Measurements from ENCODE around the gene RSPRY1.
"Not testable (repeated sequence)": the region's sequence is repeated elsewhere in the genome, so short reads cannot be mapped to it uniquely, and the experiment has no call there.

Gene RSPRY1

GRCh38 chr16:57186872-57187854 lies 1.0 kb downstream of the RSPRY1 start:
- no peak for DNase-seq

GRCh38 chr16:57187902-57188710 lies 2.0 kb downstream of the RSPRY1 start:
- not testable (repeated sequence) for DNase-seq

GRCh38 chr16:57188711-57189002 lies 2.5 kb downstream of the RSPRY1 start:
- DNase-seq: no peak

- DNase-seq: not testable (repeated sequence)
Observed at GRCh38 chr16:57189527-57189926, 3.4 kb downstream of the RSPRY1 start.

- DNase-seq: no peak
Observed at GRCh38 chr16:57190136-57190535, 4.0 kb downstream of the RSPRY1 start.

GRCh38 chr16:57191056-57191571 lies 5.0 kb downstream of the RSPRY1 start:
- DNase-seq: no peak

- DNase-seq: no peak
Observed at GRCh38 chr16:57192146-57192545, 6.0 kb downstream of the RSPRY1 start.

- DNase-seq: no peak
Observed at GRCh38 chr16:57192720-57193486, 6.8 kb downstream of the RSPRY1 start.

GRCh38 chr16:57194512-57194911 lies 8.4 kb downstream of the RSPRY1 start:
- DNase-seq: no peak

GRCh38 chr16:57196286-57196685 lies 10.2 kb downstream of the RSPRY1 start:
- DNase-seq: peak in 1 of 2 donors; percentile 16

- DNase-seq: no peak
Observed at GRCh38 chr16:57196753-57197152, 10.6 kb downstream of the RSPRY1 start.

- DNase-seq: not testable (repeated sequence)
Observed at GRCh38 chr16:57200321-57200720, 14.2 kb downstream of the RSPRY1 start.

- DNase-seq: not testable (repeated sequence)
Observed at GRCh38 chr16:57200926-57201325, 14.8 kb downstream of the RSPRY1 start.

- DNase-seq: no peak
Observed at GRCh38 chr16:57202095-57202886, 16.2 kb downstream of the RSPRY1 start.

GRCh38 chr16:57203451-57203850 lies 17.3 kb downstream of the RSPRY1 start:
- no peak for DNase-seq

- DNase-seq: no peak
Observed at GRCh38 chr16:57204675-57205074, 18.5 kb downstream of the RSPRY1 start.

- no peak for DNase-seq
Observed at GRCh38 chr16:57208926-57209325, 22.8 kb downstream of the RSPRY1 start.

GRCh38 chr16:57209780-57210179 lies 23.7 kb downstream of the RSPRY1 start:
- DNase-seq: no peak

GRCh38 chr16:57213462-57213861 lies 27.3 kb downstream of the RSPRY1 start:
- DNase-seq: no peak

GRCh38 chr16:57216968-57217367 lies 30.8 kb downstream of the RSPRY1 start:
- no peak for DNase-seq

- no peak for DNase-seq
Observed at GRCh38 chr16:57223057-57223456, 36.9 kb downstream of the RSPRY1 start.

Measured in hippocampal formation (tissue), 2 donors.